Neural cell (in vitro differentiated cells): ENCODE measurements around the gene DDX1.

Source experiments
- SMC3 ChIP-seq: fragments of 450-650 bp; conservative IDR thresholded peaks from 2 replicates; pipeline ENCODE4 v1.6.1; 2014; ENCODE audit warnings: antibody characterized with exemption, mild to moderate bottlenecking, moderate library complexity; ENCODE audit not compliant: poor library complexity
- TF ChIP-seq, protein P1 (sequence below): fragments of 450-650 bp; IDR thresholded peaks from 2 replicates; pipeline ENCODE4 v1.5.1; 2014; ENCODE audit warnings: antibody characterized with exemption, mild to moderate bottlenecking, moderate library complexity; ENCODE audit not compliant: poor library complexity, severe bottlenecking

DNA sequence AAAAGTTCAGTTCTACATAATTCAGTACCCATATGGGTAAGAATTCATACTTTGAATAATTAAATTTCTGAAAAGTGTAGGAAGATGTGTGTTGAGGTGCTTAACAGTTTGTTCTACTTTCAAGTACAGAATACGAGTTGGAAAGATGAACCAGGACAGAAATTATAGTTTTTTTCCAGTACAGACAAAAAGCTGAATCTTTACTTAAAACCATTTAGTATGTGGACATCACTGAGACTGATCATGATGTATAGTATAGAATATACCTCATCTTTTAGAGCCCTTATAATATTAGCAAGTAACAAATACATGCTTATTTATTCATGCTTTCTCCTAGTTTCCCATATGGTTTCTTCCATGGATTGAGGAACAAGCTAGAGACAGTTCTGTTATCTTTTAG is 10.0 kb downstream of the DDX1 start:
- TF ChIP-seq SMC3: no peak
- TF ChIP-seq, protein P1, sequence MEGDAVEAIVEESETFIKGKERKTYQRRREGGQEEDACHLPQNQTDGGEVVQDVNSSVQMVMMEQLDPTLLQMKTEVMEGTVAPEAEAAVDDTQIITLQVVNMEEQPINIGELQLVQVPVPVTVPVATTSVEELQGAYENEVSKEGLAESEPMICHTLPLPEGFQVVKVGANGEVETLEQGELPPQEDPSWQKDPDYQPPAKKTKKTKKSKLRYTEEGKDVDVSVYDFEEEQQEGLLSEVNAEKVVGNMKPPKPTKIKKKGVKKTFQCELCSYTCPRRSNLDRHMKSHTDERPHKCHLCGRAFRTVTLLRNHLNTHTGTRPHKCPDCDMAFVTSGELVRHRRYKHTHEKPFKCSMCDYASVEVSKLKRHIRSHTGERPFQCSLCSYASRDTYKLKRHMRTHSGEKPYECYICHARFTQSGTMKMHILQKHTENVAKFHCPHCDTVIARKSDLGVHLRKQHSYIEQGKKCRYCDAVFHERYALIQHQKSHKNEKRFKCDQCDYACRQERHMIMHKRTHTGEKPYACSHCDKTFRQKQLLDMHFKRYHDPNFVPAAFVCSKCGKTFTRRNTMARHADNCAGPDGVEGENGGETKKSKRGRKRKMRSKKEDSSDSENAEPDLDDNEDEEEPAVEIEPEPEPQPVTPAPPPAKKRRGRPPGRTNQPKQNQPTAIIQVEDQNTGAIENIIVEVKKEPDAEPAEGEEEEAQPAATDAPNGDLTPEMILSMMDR: no peak
